Activated CD8-positive, alpha-beta T cell treated with anti-CD3 and anti-CD28 coated beads, Interleukin-2, amount 10 ng/mL, durations not matched to agents 7 days and 5 days (primary cell): Measurements from ENCODE around the gene BOD1. TPM values are rescaled to one million over a fixed set of nuclear protein-coding genes. Genes with fewer than 3 reads are reported as not detected.

Experiments
- ATAC-seq: fragments of 150-1000 bp; cut with Tn5 transposase; one replicate; pipeline ENCODE4 v1.10.0; 2021; ENCODE audit warnings: moderate library complexity
- CTCF ChIA-PET: fragments of 350-600 bp; sonication (Branson Sonifier 250); formaldehyde crosslinking; loops from one replicate; lab custom pipeline; 2021; ENCODE audit warnings: antibody characterized with exemption; lab: Charles Lee
- POLR2A ChIA-PET: fragments of 350-600 bp; sonication (Branson Sonifier 250); formaldehyde crosslinking; loops from one replicate; lab custom pipeline; 2021; ENCODE audit warnings: antibody characterized with exemption; lab: Charles Lee
- DNase-seq: peaks from one replicate; pipeline ENCODE4 v3.0.0-alpha.2; 2020
- H3K27ac Mint-ChIP-seq: one replicate; pipeline ENCODE4 v1.8.0; 2021; ENCODE audit warnings: mild to moderate bottlenecking, mixed read lengths
- H3K27me3 Mint-ChIP-seq: one replicate; pipeline ENCODE4 v1.8.0; 2021; ENCODE audit warnings: low read depth, mixed read lengths
- H3K36me3 Mint-ChIP-seq: one replicate; pipeline ENCODE4 v1.8.0; 2021; ENCODE audit warnings: low read depth, mixed read lengths
- H3K4me1 Mint-ChIP-seq: one replicate; pipeline ENCODE4 v1.8.0; 2021; ENCODE audit warnings: low read depth, mixed read lengths
- H3K4me3 Mint-ChIP-seq: one replicate; pipeline ENCODE4 v1.8.0; 2021; ENCODE audit warnings: mild to moderate bottlenecking, mixed read lengths
- H3K9me3 Mint-ChIP-seq: one replicate; pipeline ENCODE4 v1.8.0; 2022; ENCODE audit warnings: mixed read lengths; ENCODE audit not compliant: insufficient read depth
- total RNA-seq, 2 experiments: library from RNA; stranded (reverse); gene quantifications; one replicate each; pipeline ENCODE4 v1.2.3, GENCODE V29; 2021

The BOD1 gene
- total RNA-seq, 2 experiments from 2014 or later: 14.0 to 20.3 TPM

DNA sequence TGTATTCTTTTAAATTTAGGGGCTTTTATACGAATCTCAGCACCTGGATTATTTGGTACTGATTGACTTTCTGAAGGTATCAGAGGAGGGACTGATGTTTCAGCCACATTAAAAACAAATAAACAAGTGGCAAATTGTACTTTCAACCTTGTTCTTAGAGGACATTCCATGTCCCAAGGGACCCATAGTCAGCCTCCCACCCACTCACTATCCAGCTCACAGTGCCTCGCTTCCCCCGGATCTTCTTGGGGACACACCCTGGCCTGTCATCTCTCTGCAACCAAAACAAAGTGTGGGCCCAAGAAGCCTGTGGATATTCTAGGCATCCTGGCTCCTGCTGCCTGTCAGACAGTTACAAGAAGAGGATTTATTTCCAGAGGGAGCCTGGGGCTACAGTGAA is 8.8 kb upstream of the BOD1 start:
- ATAC-seq (no peak), DNase-seq (no peak)
- CTCF ChIA-PET: interaction anchor here (1.2 to 3.2 kb wide), 2 partner anchors 9 to 348 kb away, joined by 5 to 12 read pairs; partner anchors contain the start of gene BOD1
- Mint-ChIP-seq H3K27ac (no peak overlapping the region), H3K36me3 (no peaks in the 10 kb centered on the region), H3K4me1 (no peaks in the 10 kb centered on the region), H3K9me3 (no peaks in the 10 kb centered on the region), H3K4me3 (no peak overlapping the region), H3K27me3 (no peaks in the 10 kb centered on the region)
- POLR2A ChIA-PET: no interaction called here

DNA sequence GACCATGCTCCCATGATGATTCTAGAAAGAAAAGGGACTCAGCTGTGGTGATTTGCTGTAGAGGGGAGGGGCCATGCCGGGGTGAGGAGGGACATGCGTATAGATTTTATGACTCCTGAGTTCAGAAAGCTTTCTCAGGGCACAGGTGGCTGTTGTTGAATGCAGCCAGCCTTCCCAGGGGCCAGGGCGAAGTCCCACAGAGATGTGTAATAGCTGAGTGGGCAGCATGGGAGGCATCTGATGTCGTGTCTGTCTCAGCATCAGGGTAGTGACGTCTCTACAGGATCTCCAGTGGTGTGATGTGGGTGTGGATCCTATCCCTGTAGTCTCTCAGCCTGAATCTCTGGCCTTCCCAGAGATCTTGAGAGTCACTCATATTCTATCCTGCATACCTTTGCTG is 7.8 kb upstream of the BOD1 start:
- DNase-seq (no peak), ATAC-seq (no peak)
- Mint-ChIP-seq H3K4me3 (no peak overlapping the region), H3K36me3 (no peaks in the 10 kb centered on the region), H3K27ac (no peak overlapping the region), H3K27me3 (no peaks in the 10 kb centered on the region), H3K9me3 (no peaks in the 10 kb centered on the region), H3K4me1 (no peaks in the 10 kb centered on the region)
- CTCF ChIA-PET: interaction anchor here (0.6 to 3.2 kb wide), 4 partner anchors 8 to 349 kb away, joined by 3 to 12 read pairs (median 4); partner anchors contain the start of gene BOD1
- POLR2A ChIA-PET: no interaction called here

DNA sequence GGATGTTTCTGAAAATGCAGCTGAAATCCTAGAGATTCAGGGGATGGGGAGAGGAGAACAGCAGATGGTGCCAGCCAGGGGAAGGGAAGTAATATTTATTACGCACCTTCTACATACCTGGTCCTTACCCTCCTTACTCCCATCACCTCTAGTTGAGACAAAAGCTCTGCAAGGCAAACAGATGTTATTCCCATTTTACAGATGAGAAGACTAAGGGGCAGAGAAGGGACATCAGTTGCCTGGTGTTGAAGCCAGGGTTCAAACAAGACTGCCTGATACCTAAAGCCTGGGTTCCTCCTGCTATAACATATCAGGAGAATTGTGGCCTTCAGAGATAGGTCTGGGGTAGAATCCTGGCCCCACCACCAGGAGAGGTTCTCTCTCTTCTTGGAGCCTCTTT is 7.3 kb upstream of the BOD1 start:
- Mint-ChIP-seq H3K4me3 (no peak overlapping the region), H3K9me3 (no peaks in the 10 kb centered on the region), H3K36me3 (no peaks in the 10 kb centered on the region), H3K4me1 (no peaks in the 10 kb centered on the region), H3K27me3 (no peaks in the 10 kb centered on the region), H3K27ac (no peak overlapping the region)
- ATAC-seq (no peak), DNase-seq (no peak)
- CTCF ChIA-PET: interaction anchor here (0.6 to 3.2 kb wide), 3 partner anchors 8 to 340 kb away, joined by 3 to 12 read pairs (median 3); partner anchors contain the start of gene BOD1
- POLR2A ChIA-PET: no interaction called here

DNA sequence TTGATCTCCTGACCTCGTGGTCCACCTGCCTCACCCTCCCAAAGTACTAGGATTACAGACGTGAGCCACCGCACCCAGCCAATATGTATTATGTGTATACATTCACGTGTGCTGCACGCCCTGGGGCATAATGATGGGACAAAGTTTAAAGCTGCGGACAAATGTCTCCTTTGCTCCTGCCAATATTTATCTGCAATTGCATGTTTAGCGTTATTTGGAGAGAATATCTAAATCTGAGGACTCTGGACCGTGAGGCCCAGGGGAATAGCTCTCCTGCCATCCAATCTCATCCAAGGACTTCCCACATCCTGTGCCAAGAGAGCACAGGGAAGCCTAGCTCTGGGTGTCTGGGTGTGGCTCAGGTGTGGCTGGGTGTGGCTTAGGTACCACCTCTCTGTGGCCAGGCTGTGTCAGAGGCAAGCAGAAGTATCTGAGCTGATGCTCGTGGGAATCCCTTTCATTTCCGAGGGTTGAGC is 6.9 kb upstream of the BOD1 start:
- ChIA-PET CTCF (interaction anchor here (0.8 to 1.0 kb wide), 2 partner anchors 302 to 350 kb away, joined by 3 to 4 read pairs; no protein-coding TSS in a partner anchor), POLR2A (no interaction called here)
- Mint-ChIP-seq H3K27ac (no peak overlapping the region), H3K4me3 (no peak overlapping the region), H3K36me3 (no peaks in the 10 kb centered on the region), H3K27me3 (no peaks in the 10 kb centered on the region), H3K4me1 (no peaks in the 10 kb centered on the region), H3K9me3 (no peaks in the 10 kb centered on the region)
- DNase-seq: no peak
- ATAC-seq: no peak

DNA sequence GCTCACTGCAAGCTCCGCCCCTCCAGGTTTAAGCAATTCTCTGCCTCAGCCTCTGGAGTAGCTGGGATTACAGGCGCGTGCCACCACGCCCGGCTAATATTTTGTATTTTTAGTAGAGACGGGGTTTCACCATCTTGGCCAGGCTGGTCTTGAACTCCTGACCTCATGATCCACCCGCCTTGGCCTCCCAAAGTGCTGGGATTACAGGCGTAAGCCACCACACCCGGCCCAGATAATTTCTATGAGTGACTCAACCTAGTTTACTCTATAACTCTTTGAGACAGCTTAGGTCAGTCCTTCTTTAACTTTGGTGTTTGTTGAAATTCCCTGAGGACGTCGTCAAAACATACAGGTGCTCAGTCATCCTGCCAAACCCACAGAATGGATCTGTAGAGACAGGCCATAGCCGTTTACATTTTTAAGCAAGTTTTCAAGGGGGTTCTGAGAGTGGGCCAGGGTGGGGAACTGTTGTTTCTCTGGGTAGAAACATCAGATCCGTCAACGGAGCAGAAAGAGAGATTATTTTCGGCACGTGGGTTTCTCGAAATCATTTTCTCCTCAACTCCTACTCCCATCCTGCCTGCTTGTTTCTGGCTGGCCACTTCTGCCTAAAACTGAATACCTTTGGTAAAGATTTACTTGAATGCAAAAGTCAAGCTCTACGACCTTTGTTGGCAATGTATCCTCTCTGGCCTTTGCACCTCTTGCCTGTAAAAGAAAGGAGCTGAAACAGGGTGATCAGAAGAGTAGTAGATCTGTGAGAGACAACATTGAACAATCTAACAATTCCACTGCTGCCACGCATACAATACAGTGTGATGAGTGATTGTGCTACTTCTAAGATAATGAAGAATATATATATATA is 6.0 kb upstream of the BOD1 start:
- ChIA-PET POLR2A (no interaction called here), CTCF (interaction anchor here (1.0 to 1.3 kb wide), 2 partner anchors 351 kb away, joined by 4 read pairs; no protein-coding TSS in a partner anchor)
- no peaks in the 10 kb centered on the region for H3K4me1 Mint-ChIP-seq
- H3K27me3 Mint-ChIP-seq: no peaks in the 10 kb centered on the region
- DNase-seq (no peak), ATAC-seq (no peak)
- H3K27ac Mint-ChIP-seq: no peak overlapping the region
- no peaks in the 10 kb centered on the region for H3K36me3 Mint-ChIP-seq
- no peak overlapping the region for H3K4me3 Mint-ChIP-seq
- H3K9me3 Mint-ChIP-seq: no peaks in the 10 kb centered on the region

DNA sequence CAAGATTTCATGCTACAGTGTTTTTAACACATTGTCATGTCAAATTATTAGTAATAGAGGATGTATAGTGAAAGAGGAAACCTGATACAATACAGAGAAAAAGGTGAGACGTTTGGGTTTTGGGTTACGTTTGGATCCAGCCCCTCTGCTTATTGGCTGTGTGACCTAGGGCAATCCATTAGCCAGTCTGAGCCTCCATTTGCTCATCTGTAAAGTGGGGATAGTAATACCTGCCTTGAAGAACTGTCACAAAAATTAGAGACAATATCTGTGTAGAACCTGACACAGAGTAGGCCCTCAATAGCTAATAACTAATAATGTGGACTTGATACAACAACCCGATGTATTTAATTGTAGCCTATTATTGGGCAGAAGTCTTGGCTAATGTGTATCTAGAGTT is 4.3 kb upstream of the BOD1 start:
- ChIA-PET POLR2A (no interaction called here), CTCF (interaction anchor here (1.3 to 3.4 kb wide), 2 partner anchors 305 to 352 kb away, joined by 4 to 16 read pairs; no protein-coding TSS in a partner anchor)
- DNase-seq (no peak), ATAC-seq (no peak)
- Mint-ChIP-seq H3K27ac (no peak overlapping the region), H3K36me3 (no peaks in the 10 kb centered on the region), H3K4me3 (no peak overlapping the region), H3K9me3 (no peaks in the 10 kb centered on the region), H3K27me3 (no peaks in the 10 kb centered on the region), H3K4me1 (peaks cover 6% of the 10 kb centered on the region)

DNA sequence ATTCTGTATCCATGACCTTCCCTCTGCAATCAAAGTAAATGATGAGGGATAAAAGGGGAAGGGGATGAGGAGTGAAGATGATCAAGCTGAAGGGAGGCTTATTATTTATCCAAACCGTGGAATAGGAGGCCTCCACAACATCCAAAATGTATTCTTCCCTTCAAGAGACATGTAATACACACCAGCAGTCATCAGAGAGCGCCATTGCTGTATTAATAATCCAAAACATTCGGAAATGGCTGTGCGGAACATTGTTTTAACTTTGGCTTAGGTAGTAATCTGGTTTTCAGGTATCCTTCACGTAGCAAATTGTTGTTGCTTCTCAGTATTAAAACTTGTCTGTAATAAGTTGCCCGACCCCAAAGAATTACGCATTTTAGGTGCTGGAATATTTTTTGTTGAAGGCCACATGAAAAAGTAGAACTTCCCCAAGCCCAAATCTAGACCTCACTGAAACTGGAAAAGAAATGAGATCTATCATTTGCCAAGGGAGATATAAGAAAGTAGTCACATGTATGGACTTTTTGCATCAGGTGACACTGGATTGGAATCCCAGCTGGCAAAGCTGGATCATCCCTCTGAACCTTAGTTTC is 2.6 kb upstream of the BOD1 start:
- no peak overlapping the region for H3K4me3 Mint-ChIP-seq
- CTCF ChIA-PET: interaction anchor here (0.7 to 3.6 kb wide), 8 partner anchors 46 to 693 kb away, joined by 3 to 41 read pairs (median 4); no protein-coding TSS in a partner anchor
- H3K36me3 Mint-ChIP-seq: peaks cover 9% of the 10 kb centered on the region
- H3K27ac Mint-ChIP-seq: no peak overlapping the region
- ATAC-seq (no peak), DNase-seq (peak; percentile 56)
- POLR2A ChIA-PET: no interaction called here
- peaks cover 24% of the 10 kb centered on the region for H3K4me1 Mint-ChIP-seq
- H3K9me3 Mint-ChIP-seq: no peaks in the 10 kb centered on the region
- no peaks in the 10 kb centered on the region for H3K27me3 Mint-ChIP-seq

DNA sequence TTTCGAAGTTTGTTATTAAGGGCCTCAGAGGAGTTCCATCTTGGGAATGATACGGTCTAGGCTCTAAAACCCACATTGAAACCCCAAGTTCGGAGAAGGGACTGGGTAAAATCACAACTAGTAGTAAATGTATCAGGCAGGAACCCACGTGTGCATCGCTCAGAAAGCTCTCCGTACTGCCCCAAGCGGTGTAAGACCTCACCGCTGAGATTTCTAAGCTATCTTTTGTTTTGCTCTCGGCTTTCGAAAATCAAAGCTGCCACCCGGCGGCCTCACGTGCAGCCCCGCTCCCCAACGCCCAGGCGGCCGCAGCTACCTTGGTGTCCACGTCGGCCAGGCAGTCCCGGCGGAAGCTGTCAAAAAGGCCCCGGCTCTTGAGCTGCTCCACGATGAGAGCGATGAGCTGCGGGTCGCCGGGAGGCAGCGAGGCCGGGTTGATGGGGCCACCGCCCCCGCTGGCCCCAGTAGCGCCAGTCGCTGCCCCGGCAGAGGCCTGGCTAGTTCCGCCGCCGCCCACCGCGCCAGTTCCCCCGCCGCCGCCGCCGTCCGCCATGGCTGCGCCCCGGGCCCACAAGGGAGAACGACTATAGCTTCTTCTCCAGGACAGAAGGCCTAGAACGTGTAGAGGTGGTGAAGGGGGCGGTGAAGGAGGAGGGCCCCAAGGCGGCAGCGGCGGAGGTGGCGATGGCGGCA is 420 bp downstream of the BOD1 start:
- ChIA-PET POLR2A (interaction anchor here (0.9 to 1.7 kb wide), 2 partner anchors 272 to 1862 kb away, joined by 4 to 8 read pairs; partner anchors contain the start of genes CPEB4 and SFXN1), CTCF (interaction anchor here (0.8 to 3.0 kb wide), 27 partner anchors 9 to 695 kb away, joined by 3 to 29 read pairs (median 5); partner anchors contain the start of gene CPEB4)
- ATAC-seq (peak; percentile 71), DNase-seq (peak; percentile 84)
- H3K4me3 Mint-ChIP-seq: peak overlapping the region; percentile 91
- H3K9me3 Mint-ChIP-seq: no peaks in the 10 kb centered on the region
- peaks cover 30% of the 10 kb centered on the region for H3K4me1 Mint-ChIP-seq
- H3K27me3 Mint-ChIP-seq: no peaks in the 10 kb centered on the region
- H3K36me3 Mint-ChIP-seq: peaks cover 30% of the 10 kb centered on the region
- H3K27ac Mint-ChIP-seq: peak overlapping the region; percentile 87

DNA sequence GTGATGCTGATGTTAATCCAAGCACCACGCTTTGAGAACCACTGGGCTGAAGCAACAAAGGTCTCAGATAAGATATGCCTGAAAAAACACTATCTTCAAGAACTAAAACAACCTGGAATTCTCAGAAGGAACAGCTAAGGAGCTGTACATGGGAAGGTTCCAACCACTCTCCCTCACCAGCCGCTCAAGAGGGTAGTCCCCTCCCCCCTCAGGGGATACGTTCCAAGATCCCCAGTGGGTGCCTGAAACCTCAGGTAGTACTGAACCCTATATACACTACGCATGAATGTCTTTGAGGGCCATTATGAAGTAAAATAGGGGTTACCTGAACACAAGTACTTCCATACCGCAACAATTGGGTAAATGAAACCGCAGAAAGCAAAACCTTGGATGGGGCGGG is 1.9 kb downstream of the BOD1 start:
- POLR2A ChIA-PET: no interaction called here
- no peaks in the 10 kb centered on the region for H3K9me3 Mint-ChIP-seq
- no peak for ATAC-seq
- CTCF ChIA-PET: interaction anchor here (1.4 to 3.0 kb wide), 6 partner anchors 23 to 360 kb away, joined by 5 to 29 read pairs (median 7); no protein-coding TSS in a partner anchor
- H3K4me1 Mint-ChIP-seq: peaks cover 30% of the 10 kb centered on the region
- no peaks in the 10 kb centered on the region for H3K27me3 Mint-ChIP-seq
- no peak for DNase-seq
- H3K27ac Mint-ChIP-seq: no peak overlapping the region
- peak overlapping the region; percentile 91 for H3K4me3 Mint-ChIP-seq
- peaks cover 34% of the 10 kb centered on the region for H3K36me3 Mint-ChIP-seq

DNA sequence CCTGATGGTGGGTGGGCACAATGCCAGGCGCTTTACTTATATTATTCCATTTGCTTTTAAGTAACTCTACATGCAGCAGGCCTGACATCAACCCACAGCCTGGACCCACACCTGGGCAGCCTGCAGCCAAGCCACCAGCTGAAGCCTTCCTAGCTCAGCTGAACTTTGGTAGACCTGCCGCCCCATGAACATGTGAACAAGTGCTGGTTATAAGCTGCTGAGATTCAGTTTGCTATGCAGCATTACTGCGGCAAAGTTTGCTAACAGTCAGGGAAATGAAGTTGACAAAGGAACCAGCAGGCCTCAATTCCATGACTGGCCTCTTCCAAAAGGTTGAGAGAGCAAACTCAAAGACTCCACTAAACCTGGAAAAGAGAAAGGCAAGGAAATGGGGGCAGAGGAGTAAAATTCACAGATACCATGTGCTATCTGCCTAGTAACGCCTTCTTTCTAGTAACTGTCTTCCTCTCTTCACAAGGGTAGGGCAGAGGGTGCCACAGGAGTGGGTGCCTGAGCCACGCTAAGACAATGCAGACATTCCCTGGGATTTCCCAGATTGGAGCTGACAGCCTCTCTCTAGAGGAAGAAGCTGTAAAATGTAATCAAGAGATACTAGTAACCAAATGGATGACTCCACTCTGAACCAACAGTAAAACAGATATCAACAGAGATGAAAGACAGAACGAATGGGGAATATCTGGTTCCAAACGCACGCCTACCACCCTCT is 2.9 kb downstream of the BOD1 start:
- CTCF ChIA-PET: interaction anchor here (3.0 kb wide), 1 partner anchor 359 kb away, joined by 29 read pairs; no protein-coding TSS in a partner anchor
- H3K9me3 Mint-ChIP-seq: no peaks in the 10 kb centered on the region
- peaks cover 37% of the 10 kb centered on the region for H3K36me3 Mint-ChIP-seq
- H3K4me3 Mint-ChIP-seq: no peak overlapping the region
- no peak overlapping the region for H3K27ac Mint-ChIP-seq
- no peak for ATAC-seq
- no peak for DNase-seq
- peaks cover 30% of the 10 kb centered on the region for H3K4me1 Mint-ChIP-seq
- H3K27me3 Mint-ChIP-seq: no peaks in the 10 kb centered on the region
- POLR2A ChIA-PET: no interaction called here
